ENCODE results near the gene PMEPA1.

Gene PMEPA1

DNA sequence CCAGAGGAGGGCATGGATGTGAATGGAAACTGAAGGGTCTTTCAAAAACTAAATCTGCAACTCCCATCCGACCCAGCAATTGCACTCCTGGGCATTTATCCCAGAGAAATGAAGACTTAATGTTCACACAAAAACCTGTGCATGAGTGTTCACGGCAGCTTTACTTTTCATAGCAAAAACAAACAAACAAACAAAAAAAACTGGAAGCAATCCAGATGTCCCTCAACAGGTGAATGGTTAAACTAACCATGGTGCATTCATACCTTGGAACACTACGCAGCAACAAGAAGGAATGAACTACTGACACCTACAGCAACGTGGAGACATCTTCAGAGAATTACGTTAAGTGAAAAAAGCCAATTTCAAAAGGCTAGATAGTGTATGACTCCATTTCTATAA, 32.2 kb downstream of the PMEPA1 start:
- no peak for DNase-seq (ENCODE audit: low read depth in 2 of 2)

GRCh38 chr20:57676589-57677583, 32.9 kb downstream of the PMEPA1 start:
- no peak for DNase-seq (ENCODE audit: low read depth in 2 of 2)

GRCh38 chr20:57675773-57676172, 34.0 kb downstream of the PMEPA1 start:
- DNase-seq (ENCODE audit: low read depth in 2 of 2): no peak

DNA sequence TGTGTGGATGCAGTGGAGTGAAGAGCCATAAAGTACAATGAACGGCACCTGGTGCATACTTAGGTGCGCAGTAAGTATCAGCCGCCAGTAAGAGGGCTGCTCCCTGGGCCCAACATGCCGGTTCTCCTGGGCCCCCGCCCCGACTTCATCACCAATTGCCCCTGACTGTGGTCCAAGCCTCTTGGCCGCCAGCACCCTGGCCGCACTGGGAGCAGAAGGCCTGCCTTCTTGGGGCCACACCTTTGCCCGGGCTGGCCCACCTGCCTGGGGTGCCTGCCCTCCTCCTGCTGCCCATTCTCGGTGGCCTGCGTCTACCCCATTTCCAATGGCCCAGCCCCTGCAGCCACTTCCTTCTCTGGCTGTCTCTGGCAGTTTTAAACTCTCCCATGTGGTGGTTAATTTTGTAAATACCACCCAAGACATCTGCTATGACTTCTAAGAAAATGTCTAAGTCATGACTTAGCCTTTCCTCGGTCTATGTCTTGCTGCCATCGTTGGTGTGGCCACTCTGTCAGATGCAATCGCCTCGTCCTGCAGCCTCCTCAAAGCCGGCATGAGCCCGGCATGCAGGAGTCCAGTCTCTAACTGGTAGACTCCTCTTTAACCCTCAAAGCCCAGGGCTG, 36.8 kb downstream of the PMEPA1 start:
- no peak for DNase-seq (ENCODE audit: low read depth in 2 of 2)

DNA sequence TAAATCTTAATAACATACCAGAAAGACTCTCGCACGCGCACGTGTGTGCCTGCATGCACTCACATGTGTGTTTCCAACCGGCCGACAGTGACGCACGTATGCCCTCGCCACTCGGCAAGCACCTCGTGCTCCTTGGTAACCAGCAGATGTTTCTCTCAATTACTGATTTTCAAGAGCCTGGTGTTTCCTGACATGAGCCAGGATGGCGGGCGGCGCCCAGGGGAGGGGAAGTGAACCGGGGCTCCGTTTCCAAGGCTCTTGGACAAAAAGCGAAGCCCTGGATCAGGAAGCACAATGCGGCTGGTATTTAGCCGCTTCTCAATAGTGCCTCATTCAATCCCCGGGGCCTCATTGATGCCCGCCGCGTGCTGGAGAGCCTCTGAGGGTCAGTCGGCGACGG, 37.7 kb downstream of the PMEPA1 start:
- DNase-seq (ENCODE audit: low read depth in 2 of 2): no peak

DNA sequence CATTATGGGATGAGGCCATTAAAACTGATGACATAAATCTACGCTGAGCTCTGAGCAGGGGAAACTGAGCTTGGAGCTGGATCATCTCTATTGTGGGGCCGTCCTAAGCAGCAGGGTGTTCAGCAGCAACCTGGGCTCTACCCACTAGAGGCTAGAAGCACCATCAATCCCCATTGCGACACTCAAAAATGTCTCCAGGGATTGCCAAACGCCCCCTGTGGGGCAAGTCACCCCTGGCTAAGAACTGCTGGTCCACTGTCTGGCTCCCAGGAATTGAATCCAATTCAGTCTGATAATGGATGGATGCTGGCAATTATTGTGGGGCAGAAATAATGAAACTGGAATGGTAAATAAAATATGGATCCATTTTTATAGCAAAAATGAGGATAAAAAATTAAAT, 38.2 kb downstream of the PMEPA1 start:
- no peak for DNase-seq (ENCODE audit: low read depth in 2 of 2)

- DNase-seq (ENCODE audit: low read depth in 2 of 2): no peak
Observed at GRCh38 chr20:57671072-57671391, 38.8 kb downstream of the PMEPA1 start.

GRCh38 chr20:57670288-57671071, 39.3 kb downstream of the PMEPA1 start:
- DNase-seq (ENCODE audit: low read depth in 2 of 2): no peak

GRCh38 chr20:57669632-57670031, 40.2 kb downstream of the PMEPA1 start:
- DNase-seq (ENCODE audit: low read depth in 2 of 2): no peak

GRCh38 chr20:57667924-57668782, 41.7 kb downstream of the PMEPA1 start:
- no peak for DNase-seq (ENCODE audit: low read depth in 2 of 2)

DNA sequence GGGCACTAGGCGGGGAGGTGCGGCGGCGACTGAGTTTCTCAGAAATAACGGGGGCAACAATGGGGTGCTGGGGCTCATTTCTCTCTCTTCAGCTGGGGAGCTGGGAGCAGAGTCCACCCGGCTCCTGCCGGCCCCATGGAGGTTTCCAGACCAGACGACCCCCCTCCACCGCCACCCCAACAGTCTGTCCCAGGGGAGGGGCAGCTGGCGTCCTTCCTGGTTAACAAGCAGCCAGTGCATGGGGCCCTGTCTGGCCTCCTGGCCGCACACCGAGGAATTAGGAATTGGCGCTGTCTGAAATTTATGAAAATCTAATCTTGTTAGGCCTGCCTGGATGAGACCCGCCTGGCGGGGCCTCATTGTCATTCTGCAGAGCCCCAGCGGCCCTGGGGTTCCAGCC, 42.4 kb downstream of the PMEPA1 start:
- no peak for DNase-seq (ENCODE audit: low read depth in 2 of 2)

DNA sequence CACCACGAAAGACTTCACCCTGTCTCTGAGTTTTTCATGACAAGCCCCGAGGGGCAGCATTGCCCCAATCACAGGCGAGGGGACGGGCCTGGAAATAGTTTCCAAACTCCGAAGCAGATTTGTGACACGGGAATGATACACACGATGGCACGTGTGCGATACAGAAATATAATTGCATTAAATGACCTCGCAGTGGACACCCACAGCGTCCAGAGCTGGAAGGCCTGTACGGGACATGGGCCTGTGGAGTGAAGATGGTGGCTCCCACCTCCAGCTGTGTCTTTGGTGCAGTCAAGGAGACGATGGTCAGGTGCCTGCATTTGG, 43.0 kb downstream of the PMEPA1 start:
- no peak for DNase-seq (ENCODE audit: low read depth in 2 of 2)

DNA sequence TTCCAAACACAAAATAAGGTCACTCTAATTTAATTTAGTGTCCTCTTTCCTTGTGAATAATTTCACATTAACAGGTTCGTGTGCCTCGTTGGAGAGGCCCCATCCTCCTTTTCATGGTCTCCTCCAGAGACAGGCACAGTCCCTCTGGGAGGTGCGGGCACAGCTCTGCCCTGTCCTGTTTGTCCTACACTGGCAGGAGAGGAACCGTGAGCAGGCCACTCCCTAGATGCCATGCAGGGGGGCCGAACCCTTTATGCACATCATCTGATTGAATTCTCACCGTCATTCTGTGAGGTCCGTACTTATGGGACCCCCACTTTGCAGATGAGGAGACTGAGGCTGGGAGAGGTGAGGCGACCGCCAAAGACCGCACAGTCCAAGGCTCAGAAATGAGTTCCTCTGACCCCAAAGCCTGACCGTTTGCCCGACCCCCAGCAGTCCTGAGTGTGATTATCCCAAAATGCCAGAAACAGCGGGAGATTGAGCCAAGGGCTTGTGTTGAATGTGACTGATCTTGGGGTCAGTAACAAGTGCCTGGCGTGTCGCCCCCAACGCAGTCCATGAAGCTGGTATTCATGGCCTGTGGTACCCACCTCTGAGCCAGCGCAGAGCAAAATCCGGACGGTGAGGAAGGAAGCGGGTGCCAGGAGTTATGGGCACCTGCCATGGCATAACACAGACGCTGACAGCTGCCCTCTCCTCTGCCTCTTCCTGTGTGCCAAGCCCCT, 43.5 kb downstream of the PMEPA1 start:
- no peak for DNase-seq (ENCODE audit: low read depth in 2 of 2)

DNA sequence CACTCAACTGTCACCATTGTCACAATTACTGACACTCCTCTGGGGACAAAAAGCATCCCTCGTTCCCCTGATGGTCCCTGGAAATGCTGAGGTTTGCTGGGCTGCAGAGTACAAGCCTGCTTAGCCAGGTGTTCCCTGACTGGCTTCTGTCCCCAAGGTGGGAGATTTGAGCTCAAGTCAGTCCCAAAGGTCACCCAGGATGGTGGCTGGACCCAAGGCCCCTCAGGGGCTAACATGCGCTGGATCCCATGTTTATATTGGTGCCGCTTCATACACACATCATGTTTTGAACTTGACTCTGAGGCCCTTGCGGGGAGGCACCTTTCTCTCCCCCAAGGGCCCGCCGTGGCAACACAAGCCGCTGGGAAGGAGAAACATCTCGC, 44.2 kb downstream of the PMEPA1 start:
- no peak for DNase-seq (ENCODE audit: low read depth in 2 of 2)

DNA sequence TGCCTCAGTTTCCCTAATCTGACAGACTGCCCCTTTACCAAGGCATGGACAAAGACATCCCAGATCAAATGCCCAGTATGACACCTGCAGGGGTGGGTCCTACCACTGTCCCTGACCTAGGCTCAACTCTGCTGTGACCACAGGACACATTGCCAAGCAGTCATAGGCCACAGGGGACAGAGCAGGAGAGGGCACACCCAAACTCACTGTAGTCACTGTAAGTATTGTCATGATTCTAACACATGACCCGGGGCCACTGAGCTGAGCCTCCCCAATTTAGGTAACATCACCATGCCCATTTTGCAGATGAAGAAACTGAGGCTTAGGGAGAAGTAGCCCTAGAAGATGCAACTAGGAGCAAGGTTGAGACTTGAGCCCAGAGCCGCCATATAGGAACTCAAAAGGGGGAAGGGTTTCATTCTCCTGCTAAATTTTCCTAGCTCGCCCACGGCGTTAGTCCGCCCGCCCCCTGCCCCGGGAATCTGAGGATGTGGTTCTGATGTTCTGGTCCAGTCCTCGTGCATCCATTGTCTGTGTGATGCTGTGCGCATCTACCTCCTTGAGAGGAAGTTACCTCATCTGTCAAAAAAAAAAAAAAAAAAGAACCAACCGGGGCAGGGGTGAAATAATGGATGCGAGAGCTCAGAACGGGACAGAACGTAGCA, 44.8 kb downstream of the PMEPA1 start:
- DNase-seq (ENCODE audit: low read depth in 2 of 2): no peak

DNA sequence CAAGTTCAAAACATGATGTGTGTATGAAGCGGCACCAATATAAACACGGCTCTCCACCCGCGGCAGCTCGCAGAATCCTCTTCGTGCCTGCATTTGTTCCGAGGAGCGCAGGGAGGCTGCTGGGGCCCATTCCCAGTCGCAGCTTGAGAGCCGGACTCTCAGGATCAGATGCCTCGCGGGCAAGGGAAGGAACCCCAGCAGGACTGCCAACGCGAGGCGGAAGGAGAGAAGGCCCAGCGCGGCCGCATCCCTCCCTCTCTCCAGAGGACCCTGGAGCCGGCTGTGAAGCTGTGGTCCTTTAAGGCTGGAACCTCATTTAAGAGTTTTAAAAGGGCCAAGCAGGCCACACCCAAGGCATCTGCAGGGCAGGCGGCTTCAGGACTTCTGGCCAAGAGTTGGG, 45.3 kb downstream of the PMEPA1 start:
- no peak for DNase-seq (ENCODE audit: low read depth in 2 of 2)

- DNase-seq (ENCODE audit: low read depth in 2 of 2): no peak
Observed at GRCh38 chr20:57663681-57664451, 45.9 kb downstream of the PMEPA1 start.

- no peak for DNase-seq (ENCODE audit: low read depth in 2 of 2)
Observed at GRCh38 chr20:57663241-57663640, 46.6 kb downstream of the PMEPA1 start.

DNA sequence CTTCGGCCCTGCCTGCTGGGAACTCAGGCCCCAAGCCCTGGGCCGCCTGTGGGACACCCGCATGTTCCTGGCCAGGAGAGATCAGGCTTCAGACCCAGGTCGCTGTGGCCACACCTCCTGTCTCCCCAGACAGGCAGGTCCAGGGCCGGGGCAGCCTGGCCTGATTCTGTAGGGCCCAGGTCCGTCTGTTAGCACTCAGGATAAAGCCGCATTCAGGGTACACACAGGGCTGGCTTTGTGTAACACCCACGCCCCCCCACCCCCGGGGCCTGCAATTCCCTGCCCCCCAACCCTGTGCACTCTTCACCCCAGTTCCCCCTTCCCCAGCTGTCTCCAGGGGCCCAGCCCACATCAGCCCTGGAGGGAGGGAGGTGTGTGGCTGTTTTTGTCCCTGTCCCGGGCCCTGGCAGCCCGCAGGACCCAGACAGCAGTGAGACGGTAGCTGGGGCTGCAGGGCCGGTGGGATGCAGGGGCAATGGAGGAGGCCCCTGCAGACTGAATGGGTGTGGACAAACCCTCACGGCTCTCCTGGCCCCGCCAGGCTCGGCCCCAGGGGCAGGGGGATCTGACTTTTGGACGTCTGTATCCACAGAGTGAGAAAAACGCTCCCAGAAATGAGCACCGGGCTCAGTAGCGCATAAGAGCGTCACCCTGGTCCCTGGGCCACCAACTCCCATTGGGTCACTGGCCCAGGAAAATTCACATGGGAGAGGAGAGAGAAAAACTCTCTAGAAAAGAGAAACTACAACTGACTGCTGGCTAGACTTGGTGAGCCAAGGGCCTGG, 47.2 kb downstream of the PMEPA1 start:
- no peak for DNase-seq (ENCODE audit: low read depth in 2 of 2)

Data from fibroblast of skin of left biceps (primary cell).